ENCODE measurements around the gene PSORS1C1.
"Not testable (repeated sequence)": the region's sequence is repeated elsewhere in the genome, so short reads cannot be mapped to it uniquely, and the experiment has no call there.

PSORS1C1 gene

GRCh38 chr6:31180500-31180899 is 65.9 kb downstream of the PSORS1C1 start:
- no peak for DNase-seq

DNA sequence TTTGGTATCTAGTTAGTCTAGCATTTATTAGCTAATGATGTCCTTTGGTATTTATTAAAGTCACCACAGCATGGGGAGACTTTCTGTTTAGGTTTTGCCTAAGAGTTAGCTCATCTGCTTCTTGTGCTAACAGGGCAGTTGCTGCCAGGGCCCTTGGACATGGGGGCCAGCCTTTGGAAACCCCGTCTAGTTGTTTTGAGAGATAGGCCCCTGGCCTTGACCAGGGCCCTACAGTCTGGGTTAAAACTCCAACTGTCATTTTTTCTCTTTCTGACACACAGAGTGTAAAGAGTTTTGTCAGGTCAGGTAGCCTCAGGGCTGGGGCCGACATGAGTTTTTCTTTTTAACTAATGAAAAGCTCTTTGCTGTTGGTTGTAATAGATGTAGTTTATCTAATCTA is 68.7 kb downstream of the PSORS1C1 start:
- not testable (repeated sequence) for DNase-seq

DNA sequence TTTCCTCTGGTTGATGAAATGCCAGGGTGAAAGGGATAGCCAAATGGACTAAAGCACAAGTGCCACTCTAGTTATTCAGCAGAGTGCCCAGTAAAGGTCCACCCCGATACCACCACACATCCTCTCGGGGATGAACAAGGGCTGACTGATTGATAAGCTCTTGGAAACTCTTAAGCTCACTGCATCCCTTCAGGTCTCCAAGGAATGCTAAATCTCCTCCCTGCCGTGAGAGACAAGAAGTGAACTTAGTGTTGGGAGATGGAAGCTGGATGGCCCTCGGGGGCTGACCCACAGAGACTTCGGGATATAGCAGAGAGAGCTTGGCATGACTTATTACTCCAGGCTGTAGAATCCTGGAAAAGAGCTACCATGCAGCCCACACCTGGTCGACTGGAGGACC is 69.3 kb downstream of the PSORS1C1 start:
- DNase-seq = not testable (repeated sequence)

DNA sequence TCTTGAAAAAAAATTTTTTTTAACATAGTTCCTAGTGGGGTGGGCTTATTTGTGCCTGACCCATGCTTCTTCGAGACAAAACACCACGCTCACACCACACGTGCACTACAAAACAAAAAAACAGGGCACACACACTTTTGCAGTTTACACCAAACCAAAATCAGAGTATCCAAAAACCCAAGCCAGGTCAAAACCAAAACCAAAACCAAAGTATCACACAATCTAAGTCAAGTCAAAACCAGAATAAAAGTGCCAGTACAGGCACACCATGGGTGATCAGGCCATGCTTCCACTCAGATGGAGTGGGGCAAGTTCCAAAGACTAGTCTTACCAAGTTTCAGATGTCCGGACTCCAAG is 71.1 kb downstream of the PSORS1C1 start:
- DNase-seq = not testable (repeated sequence)

GRCh38 chr6:31186052-31186734 is 71.6 kb downstream of the PSORS1C1 start:
- DNase-seq = no peak

DNA sequence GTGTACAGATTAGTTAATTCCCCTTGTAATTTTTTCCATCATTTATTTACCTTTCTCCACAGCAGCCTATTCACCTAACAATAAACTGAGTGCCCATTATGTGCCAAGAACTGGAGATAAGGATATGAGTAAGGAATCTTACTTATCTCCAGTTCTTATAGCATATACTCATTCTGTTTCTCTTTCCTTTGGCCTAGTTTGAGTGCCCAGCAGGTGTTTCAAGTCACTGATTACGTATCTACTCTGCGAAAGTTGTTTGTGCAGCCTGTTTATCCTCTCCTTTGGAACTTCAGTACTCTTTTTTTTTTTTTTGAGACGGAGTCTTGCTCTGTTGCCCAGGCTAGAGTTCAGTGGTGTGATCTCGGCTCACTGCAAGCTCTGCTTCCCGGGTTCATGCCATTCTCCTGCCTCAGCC is 73.2 kb downstream of the PSORS1C1 start:
- DNase-seq = no peak

GRCh38 chr6:31189223-31189622 is 74.6 kb downstream of the PSORS1C1 start:
- not testable (repeated sequence) for DNase-seq

All from DMS53 (cell line).